IMR-90 (cell line): Measurements from ENCODE around the gene GRM8. TPM values are rescaled to one million over a fixed set of nuclear protein-coding genes. Genes with fewer than 3 reads are reported as not detected.

Source experiments
- ATAC-seq: fragments of 200-7000 bp; cut with Tn5 transposase; 2 replicates; pipeline ENCODE4 v1.9.1; 2020; ENCODE audit warnings: low read depth, mild to moderate bottlenecking, moderate library complexity
- BruUV-seq: library from RNA; stranded (reverse); fragments of 400-500 nt; replicated peaks from 2 replicates; lab custom pipeline; 2021; lab: Mats Ljungman, UMichigan
- CTCF ChIA-PET: fragments of 300-600 bp; formaldehyde crosslinking; extraction: SDS; loops from one replicate; lab custom pipeline; 2021; ENCODE audit warnings: antibody characterized with exemption; lab: Yijun Ruan, JAX
- POLR2A ChIA-PET: fragments of 300-600 bp; sonication (Branson Sonifier 250); formaldehyde crosslinking; loops from one replicate; lab custom pipeline; 2022; ENCODE audit warnings: antibody characterized with exemption; ENCODE audit not compliant: unreplicated experiment; lab: Charles Lee
- DNase-seq: peaks from one replicate; pipeline ENCODE4 v3.0.0; 2013
- H2AFZ ChIP-seq: replicated peaks from 2 replicates; pipeline ENCODE3; 2013; ENCODE audit warnings: low read length, mild to moderate bottlenecking; ENCODE audit not compliant: poor library complexity
- H2AK5ac ChIP-seq: 2 replicates; pipeline ENCODE4 v1.6.1; 2013; ENCODE audit warnings: low read depth, low read length, inconsistent platforms
- H2AK9ac ChIP-seq: replicated peaks from 2 replicates; pipeline ENCODE3; 2013; ENCODE audit warnings: mild to moderate bottlenecking, low read depth, low read length, moderate library complexity; ENCODE audit not compliant: poor library complexity
- H2BK120ac ChIP-seq: 2 replicates; pipeline ENCODE4 v1.6.1; 2013; ENCODE audit warnings: low read depth, low read length, inconsistent platforms
- H2BK15ac ChIP-seq: 3 replicates; pipeline ENCODE4 v1.6.1; 2013; ENCODE audit warnings: low read depth, low read length, inconsistent platforms
- H2BK20ac ChIP-seq: 2 replicates; pipeline ENCODE4 v1.6.1; 2013; ENCODE audit warnings: low read depth, mild to moderate bottlenecking, inconsistent platforms, low read length, moderate library complexity
- H2BK5ac ChIP-seq: 2 replicates; pipeline ENCODE4 v1.6.1; 2013; ENCODE audit warnings: mild to moderate bottlenecking, low read depth, low read length, inconsistent platforms; ENCODE audit not compliant: poor library complexity, severe bottlenecking
- H3K14ac ChIP-seq: replicated peaks from 2 replicates; pipeline ENCODE4 v1.6.1; 2013; ENCODE audit warnings: low read depth, low read length, inconsistent platforms
- H3K18ac ChIP-seq: 2 replicates; pipeline ENCODE4 v1.6.1; 2013; ENCODE audit warnings: low read depth, low read length, control low read depth
- H3K23ac ChIP-seq: 2 replicates; pipeline ENCODE4 v1.6.1; 2013; ENCODE audit warnings: low read depth, low read length, inconsistent platforms
- H3K27ac ChIP-seq: 2 replicates; pipeline ENCODE4 v1.5.1; 2013; ENCODE audit warnings: mild to moderate bottlenecking, control low read depth, low read length; ENCODE audit not compliant: insufficient read depth
- H3K27me3 ChIP-seq: 2 replicates; pipeline ENCODE4 v1.6.1; 2013; ENCODE audit warnings: low read length; ENCODE audit not compliant: control insufficient read depth, insufficient read depth
- H3K36me3 ChIP-seq: 2 replicates; pipeline ENCODE4 v1.6.1; 2013; ENCODE audit warnings: low read length, mixed read lengths; ENCODE audit not compliant: control insufficient read depth, insufficient read depth
- H3K4ac ChIP-seq: 2 replicates; pipeline ENCODE4 v1.6.1; 2013; ENCODE audit warnings: low read depth, low read length, inconsistent platforms
- H3K4me1 ChIP-seq: 2 replicates; pipeline ENCODE4 v1.6.1; 2013; ENCODE audit warnings: low read length, mixed read lengths; ENCODE audit not compliant: control insufficient read depth, insufficient read depth
- H3K4me2 ChIP-seq: 2 replicates; pipeline ENCODE4 v1.6.1; 2013; ENCODE audit warnings: low read depth, mild to moderate bottlenecking, control low read depth, low read length, moderate library complexity
- H3K4me3 ChIP-seq: 2 replicates; pipeline ENCODE4 v1.5.1; 2013; ENCODE audit warnings: low read depth, mild to moderate bottlenecking, control low read depth, low read length, moderate library complexity; ENCODE audit not compliant: insufficient read depth
- H3K56ac ChIP-seq: 2 replicates; pipeline ENCODE4 v1.6.1; 2013; ENCODE audit warnings: low read length, inconsistent platforms; ENCODE audit not compliant: insufficient read depth; ENCODE audit errors: extremely low read depth
- H3K79me1 ChIP-seq, 2 experiments: 2 replicates each; pipeline ENCODE4 v1.6.1; 2013; ENCODE audit warnings: low read length in 2 of 2, inconsistent platforms in 1 of 2, low read depth in 1 of 2
- H3K9ac ChIP-seq: 2 replicates; pipeline ENCODE4 v1.6.1; 2013; ENCODE audit warnings: low read depth, low read length, control low read depth
- H3K9me1 ChIP-seq: 2 replicates; pipeline ENCODE4 v1.6.1; 2013; ENCODE audit warnings: low read length, inconsistent platforms; ENCODE audit not compliant: insufficient read depth
- H3K9me3 ChIP-seq: 2 replicates; pipeline ENCODE4 v1.6.1; 2013; ENCODE audit warnings: low read length; ENCODE audit not compliant: control insufficient read depth, insufficient read depth
- H4K20me1 ChIP-seq: 2 replicates; pipeline ENCODE4 v1.6.1; 2013; ENCODE audit warnings: low read length, inconsistent platforms; ENCODE audit not compliant: insufficient read depth
- H4K5ac ChIP-seq: 2 replicates; pipeline ENCODE4 v1.6.1; 2013; ENCODE audit warnings: mild to moderate bottlenecking, low read depth, low read length, control low read depth
- H4K8ac ChIP-seq, 2 experiments: 2 replicates each; pipeline ENCODE4 v1.6.1; 2013; ENCODE audit warnings: low read depth in 2 of 2, low read length in 2 of 2, control low read depth in 1 of 2, inconsistent platforms in 1 of 2
- H4K91ac ChIP-seq: 2 replicates; pipeline ENCODE4 v1.6.1; 2013; ENCODE audit warnings: low read depth, low read length, inconsistent platforms; ENCODE audit not compliant: insufficient read depth
- BHLHE40 ChIP-seq: fragments of 150-350 bp; IDR thresholded peaks from 2 replicates; pipeline ENCODE4 v1.6.1; 2016; ENCODE audit warnings: mild to moderate bottlenecking, low read depth, low read length
- CEBPB ChIP-seq: IDR thresholded peaks from 2 replicates; pipeline ENCODE4 v1.6.1; 2012; ENCODE audit warnings: low read depth, low read length, improper control_type of control experiment
- CHD1 ChIP-seq: IDR thresholded peaks from 2 replicates; pipeline ENCODE4 v1.6.1; 2012; ENCODE audit warnings: low read depth, low read length, improper control_type of control experiment
- CTCF ChIP-seq: conservative IDR thresholded peaks from 2 replicates; pipeline ENCODE4 v1.5.1; 2012; ENCODE audit warnings: mild to moderate bottlenecking, low read depth, low read length, improper control_type of control experiment
- ELK1 ChIP-seq: fragments of 150-350 bp; IDR thresholded peaks from 2 replicates; pipeline ENCODE4 v1.6.1; 2016; ENCODE audit warnings: low read depth, mild to moderate bottlenecking, low read length, moderate library complexity, borderline replicate concordance
- NFE2L2 ChIP-seq: fragments of 150-350 bp; IDR thresholded peaks from 2 replicates; pipeline ENCODE4 v1.6.1; 2016; ENCODE audit warnings: low read depth, mild to moderate bottlenecking, low read length
- RCOR1 ChIP-seq: IDR thresholded peaks from 2 replicates; pipeline ENCODE4 v1.6.1; 2012; ENCODE audit warnings: mild to moderate bottlenecking, low read length, improper control_type of control experiment; ENCODE audit not compliant: insufficient replicate concordance
- RFX5 ChIP-seq: IDR thresholded peaks from 2 replicates; pipeline ENCODE4 v1.8.0; 2012; ENCODE audit warnings: low read depth, mild to moderate bottlenecking, low read length, moderate library complexity
- USF2 ChIP-seq: fragments of 150-350 bp; IDR thresholded peaks from 2 replicates; pipeline ENCODE4 v1.6.1; 2017; ENCODE audit warnings: mild to moderate bottlenecking, antibody characterized with exemption, low read length, low read depth
- dilution Hi-C: fragments of 300-500 bp; cut with HindIII; formaldehyde crosslinking; loops from one replicate; pipeline ENCODE4 v1.14.3; 2018; ENCODE audit warnings: low sequenced_read_pairs; ENCODE audit not compliant: unreplicated experiment
- in situ Hi-C: fragments of 300-500 bp; cut with MboI; formaldehyde crosslinking; loops from 3 replicates; pipeline ENCODE4 v1.14.3; 2019; ENCODE audit warnings: low sequenced_read_pairs, inconsistent platforms, mixed read lengths
- intact Hi-C: fragments of 100-400 bp; cut with micrococcal nuclease; formaldehyde crosslinking; loops from 2 replicates; pipeline ENCODE4 v1.10.0; 2022
- polyA plus RNA-seq, 3 experiments: library from polyadenylated mRNA; depleted of rRNA; stranded (reverse); fragments of >200 nt; gene quantifications; 2 replicates each; pipeline ENCODE4 v1.2.3, GENCODE V29; 2012; ENCODE audit warnings: low replicate concordance in 1 of 3
- total RNA-seq: library from RNA; depleted of rRNA; stranded (reverse); fragments of >200 nt; gene quantifications from 2 replicates; pipeline ENCODE4 v1.2.3, GENCODE V29; 2012

The GRM8 gene
- total and polyA plus RNA-seq, 2 of the 4 experiments (the other 2 are of a cell fraction), result not detected

GRCh38 chr7:126472825-126473224 lies 779.9 kb downstream of the GRM8 start:
- H2AK9ac ChIP-seq, result no peak overlapping the region
- no peak overlapping the region for H4K8ac ChIP-seq
- no peaks in the 10 kb centered on the region for H3K36me3 ChIP-seq
- H3K18ac ChIP-seq, result no peak overlapping the region
- H2BK120ac ChIP-seq, result no peak overlapping the region
- no peak overlapping the region for H2AK5ac ChIP-seq
- H3K27ac ChIP-seq, result no peak overlapping the region
- BruUV-seq, result no TSS peak
- H2BK20ac ChIP-seq, result no peak overlapping the region
- intact Hi-C loops (no loop called here), dilution Hi-C loops (no loop called here), in situ Hi-C loops (no loop called here)
- POLR2A ChIA-PET, result no interaction called here
- H3K9me3 ChIP-seq, result peaks cover 6% of the 10 kb centered on the region; the same call in 1 of the 2 replicates
- no peak overlapping the region for H3K4me3 ChIP-seq
- H2AFZ ChIP-seq, result no peak overlapping the region
- no peaks in the 10 kb centered on the region for H3K27me3 ChIP-seq
- no peak overlapping the region for H3K56ac ChIP-seq
- H3K4ac ChIP-seq, result no peak overlapping the region
- no peaks in the 10 kb centered on the region for H4K20me1 ChIP-seq
- H3K9ac ChIP-seq, result no peak overlapping the region
- H3K23ac ChIP-seq, result no peak overlapping the region
- H3K4me2 ChIP-seq, result no peak overlapping the region
- H4K91ac ChIP-seq, result no peak overlapping the region
- no peaks in the 10 kb centered on the region for H3K79me1 ChIP-seq
- H2BK15ac ChIP-seq, result no peak overlapping the region
- no peaks in the 10 kb centered on the region for H3K9me1 ChIP-seq
- no peaks in the 10 kb centered on the region for H3K4me1 ChIP-seq
- no peak overlapping the region for H4K5ac ChIP-seq
- no peak overlapping the region for H3K14ac ChIP-seq
- ATAC-seq (no peak), DNase-seq (no peak)
- no peak for TF ChIP-seq CHD1
- no peak for TF ChIP-seq NFE2L2
- TF ChIP-seq RFX5, result no peak
- TF ChIP-seq CTCF, result no peak
- no peak for TF ChIP-seq USF2
- TF ChIP-seq BHLHE40, result no peak
- TF ChIP-seq ELK1, result no peak
- no peak for TF ChIP-seq CEBPB
- no peak for TF ChIP-seq RCOR1
- no peak overlapping the region for H2BK5ac ChIP-seq
- CTCF ChIA-PET, result no interaction called here
